Pancreas (tissue), 10 donors: ENCODE measurements around the gene UBE2L6. TPM values are rescaled to one million over a fixed set of nuclear protein-coding genes. Genes with fewer than 3 reads are reported as not detected.
"Not testable (repeated sequence)": the region's sequence is repeated elsewhere in the genome, so short reads cannot be mapped to it uniquely, and the experiment has no call there.

Experiments
- ATAC-seq, 4 donors: fragments of 200-7000 bp; cut with Tn5 transposase; one replicate each; pipeline versions ENCODE4 v1.8.0 to v1.9.1; 2020; ENCODE audit warnings: mild to moderate bottlenecking in 4 of 4, moderate library complexity in 4 of 4
- DNase-seq, 6 donors: peaks; one replicate each; pipeline ENCODE4 v3.0.0-alpha.2; 2020
- FAIRE-seq: peaks from 2 replicates; lab custom pipeline; 2012; peaks lifted over from hg19 to GRCh38; lab: Jason Lieb, UNC
- H3K27ac ChIP-seq, 4 donors: fragments of 200-600 bp; sonication (generic); 1 replicate in 3 of 4; 2 replicates in 1 of 4; pipeline versions ENCODE4 v1.5.0 to v1.8.0; 2020
- H3K27me3 ChIP-seq, 4 donors: fragments of 200-600 bp; one replicate each; pipeline ENCODE4 v1.8.0; 2021
- H3K36me3 ChIP-seq, 3 donors: fragments of 200-600 bp; sonication (generic) in 1 of 3; one replicate each; pipeline versions ENCODE4 v1.5.0 to v1.8.0; 2020 to 2021
- H3K4me1 ChIP-seq, 3 donors: fragments of 200-600 bp; one replicate each; pipeline ENCODE4 v1.8.0; 2021
- H3K4me3 ChIP-seq, 4 donors: fragments of 200-600 bp; sonication (generic) in 2 of 4; one replicate each; pipeline versions ENCODE4 v1.5.0 to v1.8.0; 2020 to 2021
- H3K9me3 ChIP-seq, 4 donors: fragments of 200-600 bp; one replicate each; pipeline ENCODE4 v1.8.0; 2021
- WGBS, 2 donors: extraction: QIAGEN DNeasy Blood & Tissue Kit; methylation state at CpG; one replicate each; pipeline ENCODE4 v1.1.7; 2013; 5-methylcytosine and 5-hydroxymethylcytosine counted together
- intact Hi-C, 3 donors: fragments of 100-400 bp; cut with DNase I; formaldehyde crosslinking; loops; one replicate each; pipeline versions ENCODE4 v1.11.1 to v1.14.2; 2022
- polyA plus RNA-seq, 2 donors: library from polyadenylated mRNA; stranded (reverse); fragments of 200-250 nt; gene quantifications; one replicate each; pipeline ENCODE4 v1.2.3, GENCODE V29; 2013
- total RNA-seq, 6 donors: library from RNA; stranded (reverse); fragmentation: NEBNext Ultra II Directional in 4 of 6; extraction: Animal tissue kit (Norgen Biotek cat#: 25700) in 4 of 6; gene quantifications; one replicate each; pipeline versions ENCODE4 v1.2.1 to v1.2.4, GENCODE V29; 2021 to 2023
- TF ChIP-seq, protein P1 (sequence below), 4 donors: fragments of 200-600 bp; sonication (generic) in 3 of 4; IDR thresholded peaks; one replicate each; pipeline versions ENCODE4 v1.5.0 to v1.8.0; 2021; ENCODE audit warnings: antibody characterized with exemption in 4 of 4
- donor health status: healthy with polysubstance abuse.
- donor health status: DM: no; HTN: no; CAD: no; lungs with moderate emphysema.
- donor health status: DM: no; HTN: no; CAD: no.
- donor health status: control.
- donor health status: control.
- donor health status: Bipolar disorder and iron deficiency.
- donor health status: DM: yes; HTN: yes; CAD: no.
- donor health status: DM: no; HTN: no; CAD: no.
- donor health status: DM: no; HTN: no; CAD: no.
- donor health status: DM: yes; HTN: yes; CAD: no.

Gene UBE2L6
- total and polyA plus RNA-seq, 8 donors = 9.6 to 46.4 (median 12.9) TPM

DNA sequence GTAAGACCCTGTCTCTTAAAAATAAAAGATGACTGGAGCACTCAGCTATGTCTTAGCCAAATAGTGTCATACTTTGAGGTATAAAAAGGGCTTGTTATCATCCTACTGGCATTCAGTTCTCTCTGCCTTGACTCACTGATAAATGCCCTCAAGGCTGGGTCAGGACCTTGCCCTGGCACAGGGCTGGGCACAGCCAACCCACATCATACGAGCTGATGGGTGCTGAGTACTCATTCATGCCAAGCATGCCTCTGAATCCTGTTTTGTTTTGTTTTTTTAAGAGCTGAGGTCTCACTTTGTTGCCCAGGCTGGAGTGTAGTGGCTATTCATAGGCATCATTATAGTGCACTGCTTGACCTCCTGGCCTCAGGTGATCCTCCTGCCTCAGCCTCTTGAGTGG, 28.1 kb downstream of the UBE2L6 start:
- TF ChIP-seq, protein P1, sequence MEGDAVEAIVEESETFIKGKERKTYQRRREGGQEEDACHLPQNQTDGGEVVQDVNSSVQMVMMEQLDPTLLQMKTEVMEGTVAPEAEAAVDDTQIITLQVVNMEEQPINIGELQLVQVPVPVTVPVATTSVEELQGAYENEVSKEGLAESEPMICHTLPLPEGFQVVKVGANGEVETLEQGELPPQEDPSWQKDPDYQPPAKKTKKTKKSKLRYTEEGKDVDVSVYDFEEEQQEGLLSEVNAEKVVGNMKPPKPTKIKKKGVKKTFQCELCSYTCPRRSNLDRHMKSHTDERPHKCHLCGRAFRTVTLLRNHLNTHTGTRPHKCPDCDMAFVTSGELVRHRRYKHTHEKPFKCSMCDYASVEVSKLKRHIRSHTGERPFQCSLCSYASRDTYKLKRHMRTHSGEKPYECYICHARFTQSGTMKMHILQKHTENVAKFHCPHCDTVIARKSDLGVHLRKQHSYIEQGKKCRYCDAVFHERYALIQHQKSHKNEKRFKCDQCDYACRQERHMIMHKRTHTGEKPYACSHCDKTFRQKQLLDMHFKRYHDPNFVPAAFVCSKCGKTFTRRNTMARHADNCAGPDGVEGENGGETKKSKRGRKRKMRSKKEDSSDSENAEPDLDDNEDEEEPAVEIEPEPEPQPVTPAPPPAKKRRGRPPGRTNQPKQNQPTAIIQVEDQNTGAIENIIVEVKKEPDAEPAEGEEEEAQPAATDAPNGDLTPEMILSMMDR (IDR thresholded peaks at IDR 0.05) = no peak
- FAIRE-seq (no peak), ATAC-seq (no peak), DNase-seq (no peak)
- Histone ChIP-seq H3K4me3 (no peak overlapping the region), H3K27me3 (no peaks in the 10 kb centered on the region), H3K9me3 (no peaks in the 10 kb centered on the region), H3K36me3 (no peaks in the 10 kb centered on the region), H3K27ac (no peak overlapping the region), H3K4me1 (no peaks in the 10 kb centered on the region)
- WGBS, 2 donors = 30 to 63% methylated on average over 1 of the region's 1 CpG
- intact Hi-C loops = no loop called here

- no peaks in the 10 kb centered on the region for H3K9me3 ChIP-seq
- H3K4me3 ChIP-seq = no peak within 1 kb of the TSS
- H3K27me3 ChIP-seq = no peaks in the 10 kb centered on the region
- TF ChIP-seq, protein P1 (IDR thresholded peaks at IDR 0.05) = no peak
- DNase-seq (no peak), ATAC-seq (no peak), FAIRE-seq (no peak)
- H3K36me3 ChIP-seq = no peaks in the 10 kb centered on the region
- no peaks in the 10 kb centered on the region for H3K4me1 ChIP-seq
- no peak within 1 kb of the TSS for H3K27ac ChIP-seq
- intact Hi-C loops = no loop called here
- 66 to 70% methylated on average over 14 of the region's 14 CpGs for WGBS, 2 donors
These were observed 30.4 kb downstream of the UBE2L6 start, which contains the start of gene SMTNL1 for GRCh38 chr11:57536947-57537619. SMTNL1 (plus strand) TSS chr11:57537595; CDS start chr11:57542643, 5,048 bp downstream.

DNA sequence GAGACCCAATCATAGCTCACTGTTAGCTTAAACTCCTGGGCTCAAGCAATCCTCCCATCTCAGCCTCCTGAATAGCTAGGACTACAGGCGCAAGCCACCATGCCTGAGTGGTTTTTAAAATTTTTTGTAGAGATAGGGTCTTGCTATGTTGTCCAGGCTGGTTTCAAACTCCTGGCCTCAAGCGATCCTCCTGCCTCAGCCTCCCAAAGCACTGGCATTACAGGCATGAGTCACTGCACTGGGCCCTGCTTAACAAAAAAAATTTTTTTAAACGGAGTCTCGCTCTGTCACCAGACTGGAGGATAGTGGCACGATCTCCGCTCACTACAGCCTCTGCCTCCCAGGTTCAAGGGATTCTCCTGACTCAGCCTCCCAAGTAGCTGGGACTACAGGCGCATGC, 33.0 kb downstream of the UBE2L6 start:
- H3K9me3 ChIP-seq, FAIRE-seq, H3K27me3 ChIP-seq, H3K27ac ChIP-seq, H3K36me3 ChIP-seq, intact Hi-C loops, ATAC-seq, H3K4me3 ChIP-seq, DNase-seq: not testable (repeated sequence)
- WGBS, 2 donors = 90 to 92% methylated on average over 7 of the region's 7 CpGs
- H3K4me1 ChIP-seq = peaks cover 0 to 13% (median 0%) of the 10 kb centered on the region in 3 donors

DNA sequence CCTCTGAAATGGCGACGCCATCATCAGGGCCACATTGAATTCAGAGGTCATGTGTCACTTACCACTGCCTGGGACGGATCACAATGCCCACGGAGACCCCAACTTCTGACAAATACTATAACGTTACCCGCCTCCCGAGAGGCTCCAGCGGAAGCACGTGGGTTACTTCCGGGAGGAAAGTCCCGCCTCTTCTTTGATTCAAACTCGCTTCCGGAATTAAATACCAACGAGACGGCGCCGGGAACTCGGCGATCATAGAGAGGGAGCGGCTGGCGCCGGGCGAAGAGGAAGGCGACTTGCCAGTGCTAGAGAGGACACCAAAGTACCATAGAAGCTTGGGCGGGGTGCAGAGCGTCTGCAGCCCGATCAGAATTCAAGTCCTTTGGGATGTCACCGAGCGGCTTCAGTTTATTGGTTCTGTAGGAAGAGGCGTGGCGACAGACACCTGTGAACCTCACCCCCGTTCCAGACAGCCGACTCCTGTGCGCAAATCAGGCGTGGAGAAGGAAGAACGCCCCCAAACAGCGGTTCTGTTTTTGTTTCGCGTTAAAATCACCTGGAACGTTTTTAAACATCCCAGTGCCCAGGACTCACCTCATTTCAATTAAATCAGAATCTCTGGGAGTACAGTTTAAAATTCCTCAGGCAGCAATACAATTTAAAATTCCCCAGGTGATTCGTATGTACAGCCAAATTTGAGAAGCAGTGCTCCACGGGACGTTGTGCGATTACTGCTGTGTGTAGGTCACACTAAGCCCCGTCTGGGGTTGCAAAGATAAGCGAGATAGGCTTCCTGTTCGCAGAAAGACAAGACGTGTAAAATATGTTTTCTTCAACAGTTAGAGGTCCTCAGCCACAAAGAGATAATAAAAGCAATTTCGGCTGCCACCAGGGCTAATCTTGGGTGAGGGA, 36.6 kb downstream of the UBE2L6 start, which contains the start of gene TIMM10:
Gene TIMM10, minus strand, starts transcription at position 159 of the 912 bp plus-strand sequence. CDS start 565 bp downstream, outside the sequence.
- FAIRE-seq (peak; percentile 83), DNase-seq (peak; percentile 93 to 98 (median 98))
- WGBS, 2 donors = 0 to 1% methylated on average over 49 of the region's 49 CpGs

More for the DNA sequence above, 36.6 kb downstream of the UBE2L6 start, which contains the start of gene TIMM10:
- Histone ChIP-seq H3K36me3 (no peaks in the 10 kb centered on the region), H3K4me3 (peak within 1 kb of the TSS; percentile 48 to 61 (median 59)), H3K9me3 (no peaks in the 10 kb centered on the region), H3K27ac (peak within 1 kb of the TSS; percentile 72 to 83 (median 80)), H3K27me3 (no peaks in the 10 kb centered on the region), H3K4me1 (peaks cover 0 to 21% (median 0%) of the 10 kb centered on the region in 3 donors)
- ATAC-seq = peak; percentile 95 to 98 (median 96)
- intact Hi-C loops = no loop called here
- TF ChIP-seq, protein P1 (IDR thresholded peaks at IDR 0.05) = no peak
